PFSK-1 (cell line): Measurements from ENCODE around the gene NFE2.
A peak's percentile ranks its signal among the peaks of the same experiment; 100 is the strongest.

Source experiments
- FOXP2 ChIP-seq: optimal IDR thresholded peaks from 2 replicates; pipeline ENCODE3; 2011; ENCODE audit warnings: borderline replicate concordance, control low read depth, inconsistent platforms; ENCODE audit not compliant: insufficient read depth; ENCODE audit errors: extremely low read length, extremely low read depth
- POLR2AphosphoS5 ChIP-seq: IDR thresholded peaks from 2 replicates; pipeline ENCODE4 v1.6.1; 2012; ENCODE audit warnings: low read depth, mild to moderate bottlenecking, control low read depth, low read length, moderate library complexity
- SIN3A ChIP-seq: IDR thresholded peaks from 2 replicates; pipeline ENCODE4 v1.6.1; 2012; ENCODE audit warnings: mild to moderate bottlenecking, low read length, moderate library complexity, borderline replicate concordance; ENCODE audit not compliant: insufficient read depth
- TAF1 ChIP-seq: IDR thresholded peaks from 2 replicates; pipeline ENCODE4 v1.6.1; 2012; ENCODE audit warnings: low read length, control low read depth, borderline replicate concordance; ENCODE audit not compliant: insufficient read depth
- TF ChIP-seq, protein P1 (sequence below), 2 experiments: IDR thresholded peaks; 2 replicates each; pipeline versions ENCODE4 v1.6.1 to v1.8.0; 2011 to 2012; ENCODE audit warnings: low read depth in 2 of 2, low read length in 2 of 2, control low read depth in 1 of 2, inconsistent platforms in 1 of 2, mild to moderate bottlenecking in 1 of 2, moderate library complexity in 1 of 2; ENCODE audit not compliant: insufficient read depth in 1 of 2

NFE2 gene

DNA sequence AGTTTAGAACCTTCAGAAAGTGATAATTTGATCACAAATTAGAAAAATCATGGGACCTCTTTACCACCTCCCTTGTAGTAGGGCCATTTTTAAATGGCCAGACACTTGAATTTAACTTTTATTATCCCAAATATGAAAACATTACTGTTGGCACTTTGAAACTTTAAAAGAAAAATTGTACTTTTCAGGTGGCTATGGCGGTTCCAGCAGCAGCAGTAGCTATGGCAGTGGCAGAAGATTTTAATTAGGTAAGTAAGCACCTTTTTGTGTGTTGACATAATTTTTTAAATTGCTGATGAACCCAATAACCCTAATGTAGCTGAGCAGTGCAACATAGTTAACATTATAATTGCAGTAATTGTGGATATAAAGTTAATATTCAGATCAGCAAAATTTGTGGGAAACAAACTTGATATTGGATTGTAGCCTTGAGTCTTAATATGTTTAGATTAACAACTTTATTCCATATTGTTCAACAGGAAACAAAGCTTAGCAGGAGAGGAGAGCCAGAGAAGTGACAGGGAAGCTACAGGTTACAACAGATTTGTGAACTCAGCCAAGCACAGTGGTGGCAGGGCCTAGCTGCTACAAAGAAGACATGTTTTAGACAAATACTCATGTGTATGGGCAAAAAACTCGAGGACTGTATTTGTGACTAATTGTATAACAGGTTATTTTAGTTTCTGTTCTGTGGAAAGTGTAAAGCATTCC, 16.6 kb downstream of the NFE2 start:
- TF ChIP-seq POLR2AphosphoS5, result 0 out of 2 replicates have a peak, but pooled peaks have one; percentile 2

DNA sequence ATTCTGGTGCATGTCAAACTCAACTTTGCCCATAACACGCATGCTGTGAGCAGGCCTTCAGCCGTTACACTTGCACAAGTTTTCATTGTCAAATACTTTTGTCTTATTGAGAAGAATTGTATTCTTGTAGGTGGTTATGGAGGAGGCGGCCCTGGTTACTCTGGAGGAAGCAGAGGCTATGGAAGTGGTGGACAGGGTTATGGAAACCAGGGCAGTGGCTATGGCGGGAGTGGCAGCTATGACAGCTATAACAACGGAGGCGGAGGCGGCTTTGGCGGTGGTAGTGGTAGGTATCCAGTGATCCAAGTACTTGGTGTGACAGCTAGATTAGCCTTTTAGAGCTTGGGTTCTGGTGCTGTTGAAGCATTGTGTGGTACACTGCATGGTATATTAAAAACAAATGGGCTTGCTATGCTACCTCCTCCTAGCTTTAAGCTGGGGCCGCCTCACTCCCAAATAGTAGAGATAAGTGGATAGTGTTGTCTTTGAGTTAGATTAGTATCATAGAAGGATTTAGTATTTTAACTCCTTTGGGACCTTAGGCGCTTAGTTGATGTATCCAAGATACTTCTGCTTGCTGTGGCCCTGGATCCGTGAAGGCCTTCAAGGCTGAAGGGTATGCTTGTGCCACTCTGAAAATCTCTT, 17.7 kb downstream of the NFE2 start:
- no peak for TF ChIP-seq SIN3A
- no peak for TF ChIP-seq TAF1
- TF ChIP-seq POLR2AphosphoS5, result no peak; the same call in 1 of the 2 replicates
- TF ChIP-seq, protein P1, sequence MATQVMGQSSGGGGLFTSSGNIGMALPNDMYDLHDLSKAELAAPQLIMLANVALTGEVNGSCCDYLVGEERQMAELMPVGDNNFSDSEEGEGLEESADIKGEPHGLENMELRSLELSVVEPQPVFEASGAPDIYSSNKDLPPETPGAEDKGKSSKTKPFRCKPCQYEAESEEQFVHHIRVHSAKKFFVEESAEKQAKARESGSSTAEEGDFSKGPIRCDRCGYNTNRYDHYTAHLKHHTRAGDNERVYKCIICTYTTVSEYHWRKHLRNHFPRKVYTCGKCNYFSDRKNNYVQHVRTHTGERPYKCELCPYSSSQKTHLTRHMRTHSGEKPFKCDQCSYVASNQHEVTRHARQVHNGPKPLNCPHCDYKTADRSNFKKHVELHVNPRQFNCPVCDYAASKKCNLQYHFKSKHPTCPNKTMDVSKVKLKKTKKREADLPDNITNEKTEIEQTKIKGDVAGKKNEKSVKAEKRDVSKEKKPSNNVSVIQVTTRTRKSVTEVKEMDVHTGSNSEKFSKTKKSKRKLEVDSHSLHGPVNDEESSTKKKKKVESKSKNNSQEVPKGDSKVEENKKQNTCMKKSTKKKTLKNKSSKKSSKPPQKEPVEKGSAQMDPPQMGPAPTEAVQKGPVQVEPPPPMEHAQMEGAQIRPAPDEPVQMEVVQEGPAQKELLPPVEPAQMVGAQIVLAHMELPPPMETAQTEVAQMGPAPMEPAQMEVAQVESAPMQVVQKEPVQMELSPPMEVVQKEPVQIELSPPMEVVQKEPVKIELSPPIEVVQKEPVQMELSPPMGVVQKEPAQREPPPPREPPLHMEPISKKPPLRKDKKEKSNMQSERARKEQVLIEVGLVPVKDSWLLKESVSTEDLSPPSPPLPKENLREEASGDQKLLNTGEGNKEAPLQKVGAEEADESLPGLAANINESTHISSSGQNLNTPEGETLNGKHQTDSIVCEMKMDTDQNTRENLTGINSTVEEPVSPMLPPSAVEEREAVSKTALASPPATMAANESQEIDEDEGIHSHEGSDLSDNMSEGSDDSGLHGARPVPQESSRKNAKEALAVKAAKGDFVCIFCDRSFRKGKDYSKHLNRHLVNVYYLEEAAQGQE (IDR thresholded peaks at IDR 0.05; ENCODE audit: insufficient read depth in 1 of 2, low read depth in 2 of 2, low read length in 2 of 2), result no peak

DNA sequence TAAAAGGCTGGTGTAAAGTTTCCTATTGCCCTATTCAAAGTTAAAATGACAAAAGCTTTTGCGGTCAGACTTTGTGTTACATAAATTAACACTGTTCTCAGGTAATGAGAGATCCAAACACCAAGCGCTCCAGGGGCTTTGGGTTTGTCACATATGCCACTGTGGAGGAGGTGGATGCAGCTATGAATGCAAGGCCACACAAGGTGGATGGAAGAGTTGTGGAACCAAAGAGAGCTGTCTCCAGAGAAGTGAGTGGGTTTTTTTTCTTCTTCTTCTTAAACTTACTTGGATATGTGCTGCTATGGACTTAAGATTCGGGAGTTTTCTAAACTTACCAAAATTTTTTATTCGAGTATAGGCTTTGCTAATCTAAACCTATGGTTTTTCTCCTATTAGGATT, 19.1 kb downstream of the NFE2 start:
- 0 out of 2 replicates have a peak, but pooled peaks have one; percentile 14 for TF ChIP-seq TAF1

DNA sequence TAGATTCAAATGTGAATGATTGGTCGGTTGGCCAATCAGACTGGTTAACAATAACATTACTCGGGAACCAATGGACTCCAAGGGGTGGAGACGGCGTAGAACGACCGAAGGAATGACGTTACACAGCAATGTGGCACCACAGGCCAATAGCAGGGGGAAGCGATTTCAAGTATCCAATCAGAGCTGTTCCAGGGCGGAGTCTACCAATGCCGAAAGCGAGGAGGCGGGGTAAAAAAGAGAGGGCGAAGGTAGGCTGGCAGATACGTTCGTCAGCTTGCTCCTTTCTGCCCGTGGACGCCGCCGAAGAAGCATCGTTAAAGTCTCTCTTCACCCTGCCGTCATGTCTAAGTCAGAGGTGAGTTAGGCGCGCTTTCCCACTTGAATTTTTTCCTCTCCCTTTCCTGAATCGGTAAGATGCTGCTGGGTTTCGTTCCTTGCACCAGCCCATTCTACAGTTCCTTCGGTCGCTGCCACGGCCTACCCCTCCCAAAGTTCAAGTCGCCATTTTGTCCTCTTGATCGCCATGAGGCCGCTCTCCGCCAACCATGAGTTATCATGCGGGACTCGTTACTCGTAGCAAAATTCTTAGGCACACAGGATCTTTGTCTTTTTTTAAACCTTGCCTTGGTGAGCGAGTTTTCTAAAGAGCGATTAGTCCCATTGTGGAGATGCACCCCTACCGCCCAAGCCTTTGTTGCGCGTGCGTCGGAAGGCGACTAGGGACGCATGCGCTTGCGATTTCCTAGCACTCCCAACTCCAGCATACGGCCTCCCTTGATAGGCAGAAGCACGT, 20.2 kb downstream of the NFE2 start, which contains the start of gene HNRNPA1:
HNRNPA1 (plus strand) TSS at position 259 of the 793 bp plus-strand sequence; CDS start at position 341, 82 bp downstream.
- TF ChIP-seq TAF1 (peak; percentile 100), POLR2AphosphoS5 (peak; percentile 100), SIN3A (no peak)
- TF ChIP-seq, protein P1 (IDR thresholded peaks at IDR 0.05; ENCODE audit: insufficient read depth in 1 of 2, low read depth in 2 of 2, low read length in 2 of 2), result peak; percentile 49 to 53; a peak in 2 of 4 replicates

DNA sequence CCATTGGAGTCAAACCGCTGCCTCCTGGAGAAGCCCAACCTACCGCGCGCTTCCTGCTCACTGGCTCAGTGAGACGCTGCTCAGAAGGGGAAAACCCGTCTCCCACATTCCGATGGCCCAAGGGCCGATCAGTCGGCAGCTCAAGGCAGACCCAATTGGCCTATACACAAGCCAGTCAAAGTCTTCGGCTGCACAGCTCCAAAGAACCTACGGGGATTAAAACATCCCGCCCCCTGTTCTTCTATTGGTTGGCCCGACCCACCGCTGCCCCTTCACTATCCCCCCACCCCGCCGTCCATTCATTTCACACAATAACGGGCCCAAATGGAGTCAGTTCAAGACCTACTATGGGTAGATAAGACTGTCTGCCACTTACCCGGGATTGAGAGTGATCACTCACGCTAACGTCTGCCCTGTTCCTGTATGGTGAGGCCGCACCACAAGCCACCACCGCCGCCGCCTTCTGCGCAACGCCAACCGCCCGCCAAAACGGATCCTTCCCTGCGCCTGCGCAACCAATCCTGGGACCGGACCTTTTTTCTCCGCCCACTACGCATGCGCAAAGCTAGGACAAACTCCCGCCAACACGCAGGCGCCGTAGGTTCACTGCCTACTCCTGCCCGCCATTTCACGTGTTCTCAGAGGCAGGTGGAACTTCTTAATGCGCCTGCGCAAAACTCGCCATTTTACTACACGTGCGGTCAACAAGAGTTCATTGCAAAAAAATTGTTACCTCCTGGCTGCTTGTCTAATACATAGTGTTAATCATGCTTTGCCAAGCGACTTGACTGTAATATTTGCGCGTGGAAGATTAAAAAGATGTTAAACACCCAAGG, 21.0 kb downstream of the NFE2 start, which contains the start of gene CBX5:
CBX5 (minus strand) TSS at position 491 of the 836 bp plus-strand sequence. CDS start 22,472 bp downstream, outside the sequence.
- TF ChIP-seq SIN3A (peak; percentile 61; the same call in 1 of the 2 replicates), FOXP2 (no peak), POLR2AphosphoS5 (peak; percentile 89), TAF1 (peak; percentile 95)
- TF ChIP-seq, protein P1 (IDR thresholded peaks at IDR 0.05; ENCODE audit: insufficient read depth in 1 of 2, low read depth in 2 of 2, low read length in 2 of 2), result peak in 1 of 2 experiments; percentile 5; a peak in 1 of 4 replicates
